ENCODE results near the gene CHST6. TPM values are rescaled to one million over a fixed set of nuclear protein-coding genes. Genes with fewer than 3 reads are reported as not detected.
"Not testable (repeated sequence)": the region's sequence is repeated elsewhere in the genome, so short reads cannot be mapped to it uniquely, and the experiment has no call there.

The CHST6 gene
- polyA plus RNA-seq, 1 donor (not counting 4 experiments of a cell fraction or from before 2014, with no cell fraction given) = 0.14 TPM

- H3K36me3 ChIP-seq (ENCODE audit: control insufficient read depth in 2 of 2, extremely low read depth in 1 of 2, insufficient read depth in 2 of 2, low read length in 2 of 2) = no peaks in the 10 kb centered on the region
- no peaks in the 10 kb centered on the region for H3K4me1 ChIP-seq (ENCODE audit: control insufficient read depth, extremely low read depth, insufficient read depth, low read length)
- no peaks in the 10 kb centered on the region for H3K9me1 ChIP-seq (ENCODE audit: control insufficient read depth, extremely low read depth, insufficient read depth, low read length)
- no peaks in the 10 kb centered on the region for H3K79me2 ChIP-seq (ENCODE audit: control insufficient read depth, insufficient read depth, low read length)
- dilution Hi-C loops (cut with MboI; ENCODE audit: extremely low pct_ligation_motif_present, low sequenced_read_pairs) = no loop called here
- TF ChIP-seq, protein P1, sequence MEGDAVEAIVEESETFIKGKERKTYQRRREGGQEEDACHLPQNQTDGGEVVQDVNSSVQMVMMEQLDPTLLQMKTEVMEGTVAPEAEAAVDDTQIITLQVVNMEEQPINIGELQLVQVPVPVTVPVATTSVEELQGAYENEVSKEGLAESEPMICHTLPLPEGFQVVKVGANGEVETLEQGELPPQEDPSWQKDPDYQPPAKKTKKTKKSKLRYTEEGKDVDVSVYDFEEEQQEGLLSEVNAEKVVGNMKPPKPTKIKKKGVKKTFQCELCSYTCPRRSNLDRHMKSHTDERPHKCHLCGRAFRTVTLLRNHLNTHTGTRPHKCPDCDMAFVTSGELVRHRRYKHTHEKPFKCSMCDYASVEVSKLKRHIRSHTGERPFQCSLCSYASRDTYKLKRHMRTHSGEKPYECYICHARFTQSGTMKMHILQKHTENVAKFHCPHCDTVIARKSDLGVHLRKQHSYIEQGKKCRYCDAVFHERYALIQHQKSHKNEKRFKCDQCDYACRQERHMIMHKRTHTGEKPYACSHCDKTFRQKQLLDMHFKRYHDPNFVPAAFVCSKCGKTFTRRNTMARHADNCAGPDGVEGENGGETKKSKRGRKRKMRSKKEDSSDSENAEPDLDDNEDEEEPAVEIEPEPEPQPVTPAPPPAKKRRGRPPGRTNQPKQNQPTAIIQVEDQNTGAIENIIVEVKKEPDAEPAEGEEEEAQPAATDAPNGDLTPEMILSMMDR (optimal IDR thresholded peaks at IDR 0.05 in 1 of 3, IDR thresholded peaks at IDR 0.05 in 1 of 3, conservative IDR thresholded peaks at IDR 0.05 in 1 of 3; ENCODE audit: extremely low read depth in 1 of 3, insufficient read depth in 2 of 3, low read length in 3 of 3) = no peak
- no peak for TF ChIP-seq EZH2 (IDR thresholded peaks at IDR 0.05; ENCODE audit: low read length)
- H3K27me3 ChIP-seq (ENCODE audit: control insufficient read depth, extremely low read depth, insufficient read depth, low read length) = no peaks in the 10 kb centered on the region
- H4K20me1 ChIP-seq (ENCODE audit: control insufficient read depth, extremely low read depth, insufficient read depth, low read length) = no peaks in the 10 kb centered on the region
- H3K4me2 ChIP-seq (ENCODE audit: control insufficient read depth, extremely low read depth, insufficient read depth, low read depth, low read length) = no peak overlapping the region
- H2AFZ ChIP-seq (ENCODE audit: control insufficient read depth, low read length) = no peak overlapping the region
- H3K27ac ChIP-seq (ENCODE audit: control insufficient read depth, insufficient read depth, low read length) = no peak overlapping the region
- no peaks in the 10 kb centered on the region for H3K9me3 ChIP-seq (ENCODE audit: control insufficient read depth, low read depth, low read length)
- no peak overlapping the region for H3K4me3 ChIP-seq (ENCODE audit: control insufficient read depth in 2 of 3, extremely low read depth in 1 of 3, insufficient read depth in 2 of 3, low read depth in 1 of 3, low read length in 3 of 3)
- FAIRE-seq = no peak
- no peak for DNase-seq (ENCODE audit: low read depth, low spot score)
- H3K9ac ChIP-seq (ENCODE audit: control insufficient read depth, extremely low read depth, insufficient read depth, low read length) = no peak overlapping the region
Observed at GRCh38 chr16:75541236-75541635, 46.0 kb upstream of the CHST6 start.

DNA sequence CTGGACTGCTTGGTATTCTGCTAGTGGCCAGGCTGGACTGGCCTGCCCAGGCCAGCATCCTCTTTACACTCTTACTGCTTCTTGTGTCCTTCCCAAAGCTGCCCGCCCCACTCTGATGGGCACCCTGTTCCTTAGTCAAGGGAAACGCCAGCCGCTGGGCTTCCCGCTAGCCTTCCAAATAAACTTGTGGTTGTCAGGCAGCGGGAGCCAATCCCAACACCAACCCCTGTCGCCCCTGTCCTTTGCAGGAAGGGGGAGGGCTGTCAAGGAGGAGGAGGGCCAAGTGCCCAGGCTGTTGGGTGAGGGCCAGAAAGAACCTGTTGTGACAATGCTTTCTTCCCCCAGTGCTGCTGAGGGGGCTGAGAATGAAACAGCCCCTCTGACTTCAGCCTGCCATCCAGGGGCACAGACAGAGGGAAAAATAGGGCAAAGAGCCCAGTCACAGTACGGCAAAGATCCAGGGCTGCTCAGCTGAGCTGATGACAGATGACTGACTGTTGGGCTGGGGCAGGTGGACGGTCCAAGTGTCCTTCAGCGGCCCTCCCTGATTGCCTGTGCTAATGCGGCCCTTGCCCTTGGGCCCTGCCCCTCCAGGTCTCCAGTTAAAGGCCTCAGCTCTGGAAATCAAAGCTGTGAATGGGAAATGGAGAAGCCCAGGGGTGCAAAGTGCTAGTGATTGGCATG lies 43.8 kb upstream of the CHST6 start:
- H2AFZ ChIP-seq (ENCODE audit: control insufficient read depth, low read length); H3K9me3 ChIP-seq (ENCODE audit: control insufficient read depth, low read depth, low read length); H3K79me2 ChIP-seq (ENCODE audit: control insufficient read depth, insufficient read depth, low read length); H4K20me1 ChIP-seq (ENCODE audit: control insufficient read depth, extremely low read depth, insufficient read depth, low read length); H3K27ac ChIP-seq (ENCODE audit: control insufficient read depth, insufficient read depth, low read length); dilution Hi-C loops (cut with MboI; ENCODE audit: extremely low pct_ligation_motif_present, low sequenced_read_pairs); H3K27me3 ChIP-seq (ENCODE audit: control insufficient read depth, extremely low read depth, insufficient read depth, low read length); H3K4me3 ChIP-seq (ENCODE audit: control insufficient read depth in 2 of 3, extremely low read depth in 1 of 3, insufficient read depth in 2 of 3, low read depth in 1 of 3, low read length in 3 of 3); H3K4me2 ChIP-seq (ENCODE audit: control insufficient read depth, extremely low read depth, insufficient read depth, low read depth, low read length); H3K9ac ChIP-seq (ENCODE audit: control insufficient read depth, extremely low read depth, insufficient read depth, low read length); H3K9me1 ChIP-seq (ENCODE audit: control insufficient read depth, extremely low read depth, insufficient read depth, low read length); H3K4me1 ChIP-seq (ENCODE audit: control insufficient read depth, extremely low read depth, insufficient read depth, low read length); FAIRE-seq; H3K36me3 ChIP-seq (ENCODE audit: control insufficient read depth in 2 of 2, extremely low read depth in 1 of 2, insufficient read depth in 2 of 2, low read length in 2 of 2); DNase-seq (ENCODE audit: low read depth, low spot score): not testable (repeated sequence)

DNA sequence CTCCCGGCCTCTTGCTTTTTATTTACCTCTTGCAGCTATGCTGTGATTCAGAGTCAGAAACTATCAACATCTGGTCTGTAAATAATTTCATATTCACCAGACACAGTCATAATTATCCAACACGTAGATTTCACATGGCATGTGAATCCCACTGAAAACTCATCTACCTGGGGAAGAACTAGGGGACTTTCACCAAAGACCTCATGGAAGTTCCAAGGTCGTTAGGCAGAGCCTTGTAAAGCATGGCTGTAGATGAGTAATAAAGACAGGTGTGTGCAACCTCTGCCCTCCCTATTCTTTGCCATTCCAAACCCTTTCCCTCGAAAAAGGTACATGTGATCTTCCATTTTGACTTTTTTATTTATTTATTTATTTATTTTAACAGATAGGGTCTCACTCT lies 42.5 kb upstream of the CHST6 start:
- Histone ChIP-seq H3K9me1 (ENCODE audit: control insufficient read depth, extremely low read depth, insufficient read depth, low read length) (no peaks in the 10 kb centered on the region), H3K4me3 (ENCODE audit: control insufficient read depth in 2 of 3, extremely low read depth in 1 of 3, insufficient read depth in 2 of 3, low read depth in 1 of 3, low read length in 3 of 3) (no peak overlapping the region), H3K9me3 (ENCODE audit: control insufficient read depth, low read depth, low read length) (no peaks in the 10 kb centered on the region), H3K27me3 (ENCODE audit: control insufficient read depth, extremely low read depth, insufficient read depth, low read length) (no peaks in the 10 kb centered on the region), H3K27ac (ENCODE audit: control insufficient read depth, insufficient read depth, low read length) (no peak overlapping the region), H2AFZ (ENCODE audit: control insufficient read depth, low read length) (no peak overlapping the region), H4K20me1 (ENCODE audit: control insufficient read depth, extremely low read depth, insufficient read depth, low read length) (no peaks in the 10 kb centered on the region), H3K79me2 (ENCODE audit: control insufficient read depth, insufficient read depth, low read length) (no peaks in the 10 kb centered on the region), H3K4me2 (ENCODE audit: control insufficient read depth, extremely low read depth, insufficient read depth, low read depth, low read length) (no peak overlapping the region), H3K36me3 (ENCODE audit: control insufficient read depth in 2 of 2, extremely low read depth in 1 of 2, insufficient read depth in 2 of 2, low read length in 2 of 2) (no peaks in the 10 kb centered on the region), H3K9ac (ENCODE audit: control insufficient read depth, extremely low read depth, insufficient read depth, low read length) (no peak overlapping the region), H3K4me1 (ENCODE audit: control insufficient read depth, extremely low read depth, insufficient read depth, low read length) (no peaks in the 10 kb centered on the region)
- dilution Hi-C loops (cut with MboI; ENCODE audit: extremely low pct_ligation_motif_present, low sequenced_read_pairs) = no loop called here
- FAIRE-seq = no peak
- no peak for DNase-seq (ENCODE audit: low read depth, low spot score)
- TF ChIP-seq, protein P1 (optimal IDR thresholded peaks at IDR 0.05 in 1 of 3, IDR thresholded peaks at IDR 0.05 in 1 of 3, conservative IDR thresholded peaks at IDR 0.05 in 1 of 3; ENCODE audit: extremely low read depth in 1 of 3, insufficient read depth in 2 of 3, low read length in 3 of 3) = no peak
- TF ChIP-seq EZH2 (IDR thresholded peaks at IDR 0.05; ENCODE audit: low read length) = no peak

Data from keratinocyte (primary cell).